ENCODE data around the gene SUSD2. TPM values are rescaled to one million over a fixed set of nuclear protein-coding genes. Genes with fewer than 3 reads are reported as not detected.
A peak's percentile ranks its signal among the peaks of the same experiment; 100 is the strongest.

The SUSD2 gene
- total and polyA plus RNA-seq, 2 of the 8 experiments (the other 6 are each of a cell fraction or from before 2014, with no cell fraction given), result 2.0 to 4.8 TPM

- TF ChIP-seq PHF8 (conservative IDR thresholded peaks at IDR 0.05; ENCODE audit: low read depth, low read length), result no peak
- peak; percentile 38 for TF ChIP-seq ASH2L (IDR thresholded peaks at IDR 0.05; ENCODE audit: low read length)
- peak; percentile 9 to 28; a peak in 1 of 4 replicates for TF ChIP-seq RAD21 (IDR thresholded peaks at IDR 0.05 in 1 of 2, conservative IDR thresholded peaks at IDR 0.05 in 1 of 2; ENCODE audit: low read depth in 2 of 2, low read length in 2 of 2)
- TF ChIP-seq CTCF (IDR thresholded peaks at IDR 0.05; ENCODE audit: control extremely low read depth in 1 of 3, insufficient read depth in 1 of 3, low read depth in 1 of 3, low read length in 3 of 3), result peak; percentile 63 to 73 (median 71)
- no peaks in the 10 kb centered on the region for H3K79me1 ChIP-seq (ENCODE audit: low read depth, low read length)
- no peak overlapping the region for H4K91ac ChIP-seq (replicated peaks; ENCODE audit: insufficient read length, low read length)
- no peak overlapping the region for H2BK12ac ChIP-seq (ENCODE audit: low read depth, low read length)
- no peaks in the 10 kb centered on the region for H3K36me3 ChIP-seq (ENCODE audit: control insufficient read depth in 2 of 4, insufficient read depth in 4 of 4, low read length in 3 of 4)
- H4K5ac ChIP-seq (ENCODE audit: insufficient read length, low read depth, low read length), result no peak overlapping the region
- peak overlapping the region; percentile 75 to 96 for H3K4me2 ChIP-seq (ENCODE audit: insufficient read depth in 1 of 2, low read depth in 2 of 2, low read length in 2 of 2)
- no peaks in the 10 kb centered on the region for H3K79me2 ChIP-seq (ENCODE audit: control insufficient read depth in 1 of 2, insufficient read depth in 2 of 2, low read length in 2 of 2)
- H2BK20ac ChIP-seq (ENCODE audit: low read length), result no peak overlapping the region
- CTCF ChIA-PET (ENCODE audit: partially characterized antibody), result interaction anchor here (0.7 to 10.9 kb wide), 20 partner anchors 9 to 148 kb away, joined by 3 to 301 read pairs (median 9); partner anchors contain the start of gene SUSD2
- no peak overlapping the region for H3K23ac ChIP-seq (ENCODE audit: insufficient read length)
- POLR2A ChIA-PET (ENCODE audit: partially characterized antibody), result interaction anchor here (2.5 kb wide), 1 partner anchor 9 kb away, joined by 12 read pairs; no protein-coding TSS in a partner anchor
- no peak overlapping the region for H2AFZ ChIP-seq (ENCODE audit: low read length)
- H3K4ac ChIP-seq (replicated peaks; ENCODE audit: insufficient read length, low read depth, low read length), result no peak overlapping the region
- H3K23me2 ChIP-seq (ENCODE audit: low read depth, low read length), result peaks cover 10% of the 10 kb centered on the region
- H2BK15ac ChIP-seq (ENCODE audit: low read length), result no peak overlapping the region
- H4K8ac ChIP-seq (ENCODE audit: extremely low read depth, insufficient read depth, low read length), result no peak overlapping the region
- no peak overlapping the region for H3K14ac ChIP-seq (ENCODE audit: insufficient read length)
- peak overlapping the region; percentile 23 to 62 (median 44) for H3K4me3 ChIP-seq (ENCODE audit: extremely low read depth in 1 of 4, insufficient read depth in 2 of 4, low read depth in 3 of 4, low read length in 4 of 4)
- H2AK5ac ChIP-seq (ENCODE audit: low read depth, low read length), result no peak overlapping the region
- no peak overlapping the region for H2BK5ac ChIP-seq (ENCODE audit: low read depth, low read length)
- peaks cover 0 to 22% (median 11%) of the 10 kb centered on the region in 4 experiments; a peak in 6 of 7 replicates for H3K4me1 ChIP-seq (replicated peaks in 1 of 4; ENCODE audit: control insufficient read depth in 3 of 4, insufficient read depth in 4 of 4, low read length in 3 of 4)
- H4K20me1 ChIP-seq (replicated peaks in 1 of 2; ENCODE audit: control insufficient read depth in 1 of 2, insufficient read depth in 2 of 2, low read length in 2 of 2), result peaks cover 5 to 7% of the 10 kb centered on the region in 2 experiments
- peaks cover 0 to 6% (median 1%) of the 10 kb centered on the region in 4 experiments; a peak in 3 of 7 replicates for H3K27me3 ChIP-seq (replicated peaks in 1 of 4; ENCODE audit: control insufficient read depth in 3 of 4, extremely low read depth in 1 of 4, insufficient read depth in 3 of 4, low read length in 3 of 4)
- WGBS, 2 experiments (ENCODE audit: extremely low coverage in 1 of 2, insufficient coverage in 1 of 2, insufficient read length in 1 of 2, insufficient replicate concordance in 2 of 2, low coverage in 1 of 2, low lambda C conversion rate in 2 of 2, missing lambda C conversion rate in 1 of 2), result 4% methylated on average over 34 of the region's 41 CpGs; no CpG with 5 or more reads in 1 of the 2 experiments
- H3K56ac ChIP-seq (replicated peaks; ENCODE audit: insufficient read length, low read depth, low read length), result no peak overlapping the region
- no peak overlapping the region; a peak in 1 of 7 replicates for H3K9ac ChIP-seq (replicated peaks in 1 of 4; ENCODE audit: extremely low read depth in 1 of 4, low read depth in 3 of 4, low read length in 3 of 4)
- FAIRE-seq (no peak), DNase-seq (ENCODE audit: low read depth in 1 of 2, low spot score in 2 of 2) (peak in 1 of 2 experiments; percentile 80)
- no peaks in the 10 kb centered on the region for H3K9me3 ChIP-seq (ENCODE audit: insufficient read depth in 2 of 2, low read depth in 1 of 2, low read length in 1 of 2)
- no peak overlapping the region for H2BK120ac ChIP-seq (replicated peaks; ENCODE audit: low read depth, low read length)
- H3K18ac ChIP-seq (ENCODE audit: extremely low read depth, low read length), result no peak overlapping the region
- H3K27ac ChIP-seq (ENCODE audit: low read depth, low read length), result no peak overlapping the region
Measured at GRCh38 chr22:24155627-24156140, 25.6 kb upstream of the SUSD2 start.
